B cell (primary cell): ENCODE results near the gene SGIP1. TPM values are rescaled to one million over a fixed set of nuclear protein-coding genes. Genes with fewer than 3 reads are reported as not detected.
A peak's percentile ranks its signal among the peaks of the same experiment; 100 is the strongest.

Experiments used
- ATAC-seq: fragments of 200-7000 bp; cut with Tn5 transposase; one replicate; pipeline ENCODE4 v1.10.0; 2021; ENCODE audit warnings: low read depth, mild to moderate bottlenecking, moderate number of reproducible peaks, moderate library complexity
- CTCF ChIA-PET: fragments of 350-600 bp; sonication (Branson Sonifier 250); formaldehyde crosslinking; loops from one replicate; lab custom pipeline; 2021; ENCODE audit warnings: antibody characterized with exemption, inconsistent platforms; lab: Charles Lee
- POLR2A ChIA-PET: fragments of 350-600 bp; sonication (Branson Sonifier 250); formaldehyde crosslinking; loops from one replicate; lab custom pipeline; 2021; ENCODE audit warnings: antibody characterized with exemption; lab: Charles Lee
- DNase-seq: peaks from one replicate; pipeline ENCODE4 v3.0.0; 2013
- H2AFZ ChIP-seq: 2 replicates; pipeline ENCODE4 v1.6.1; 2012; ENCODE audit warnings: mild to moderate bottlenecking, low read depth, low read length; ENCODE audit not compliant: insufficient read depth, poor library complexity, severe bottlenecking
- H3K27ac ChIP-seq, 2 donors: 1 replicate in 1 of 2; 2 replicates in 1 of 2; pipeline ENCODE4 v1.5.1; 2012 to 2013; ENCODE audit warnings: low read length in 2 of 2, mild to moderate bottlenecking in 2 of 2, moderate library complexity in 1 of 2
- H3K27me3 ChIP-seq, 4 experiments: fragments of 200-600 bp in 1 of 4; sonication (generic) in 1 of 4; replicated peaks in 1 of 4; 1 replicate in 2 of 4; 2 replicates in 2 of 4; pipeline versions ENCODE4 v1.6.1 to v1.7.0; 2013 to 2016; ENCODE audit warnings: low read length in 3 of 4, mild to moderate bottlenecking in 2 of 4, mixed read lengths in 1 of 4, moderate library complexity in 1 of 4; ENCODE audit not compliant: insufficient read depth in 4 of 4, control insufficient read depth in 3 of 4; ENCODE audit errors: control extremely low read depth in 1 of 4
- H3K36me3 ChIP-seq, 2 experiments: replicated peaks in 1 of 2; 1 replicate in 1 of 2; 2 replicates in 1 of 2; pipeline versions ENCODE4 v1.6.1 to v1.7.1; 2013; ENCODE audit warnings: low read length in 1 of 2; ENCODE audit not compliant: insufficient read depth in 2 of 2, control insufficient read depth in 1 of 2; ENCODE audit errors: control extremely low read depth in 1 of 2, extremely low read depth in 1 of 2
- H3K4me1 ChIP-seq, 2 donors: fragments of 200-600 bp in 1 of 2; sonication (generic) in 1 of 2; 1 replicate in 1 of 2; 2 replicates in 1 of 2; pipeline versions ENCODE4 v1.5.1 to v1.6.1; 2013 to 2017; ENCODE audit warnings: low read length in 2 of 2; ENCODE audit not compliant: control insufficient read depth in 2 of 2, insufficient read depth in 2 of 2
- H3K4me2 ChIP-seq: replicated peaks from 2 replicates; pipeline ENCODE3; 2012; ENCODE audit warnings: mild to moderate bottlenecking, low read depth, low read length; ENCODE audit not compliant: poor library complexity, severe bottlenecking
- H3K4me3 ChIP-seq, 5 experiments: fragments of 200-600 bp in 1 of 5; sonication (generic) in 1 of 5; 1 replicate in 3 of 5; 2 replicates in 2 of 5; pipeline versions ENCODE4 v1.5.1 to v1.7.0; 2011 to 2016; ENCODE audit warnings: low read length in 4 of 5, mild to moderate bottlenecking in 4 of 5, low read depth in 2 of 5, control low read depth in 1 of 5, moderate library complexity in 1 of 5; ENCODE audit not compliant: insufficient read depth in 1 of 5; ENCODE audit errors: control extremely low read depth in 1 of 5, extremely low read depth in 1 of 5
- H3K79me2 ChIP-seq: fragments of 200-600 bp; sonication (generic); one replicate; pipeline ENCODE4 v1.6.0; 2016; ENCODE audit warnings: low read length; ENCODE audit not compliant: control insufficient read depth, insufficient read depth
- H3K9ac ChIP-seq: fragments of 200-600 bp; sonication (generic); 2 replicates; pipeline ENCODE4 v1.6.1; 2017; ENCODE audit warnings: mild to moderate bottlenecking, low read length, moderate library complexity
- H3K9me3 ChIP-seq, 3 donors: one replicate each; pipeline versions ENCODE4 v1.6.1 to v1.7.1; 2013; ENCODE audit warnings: low read length in 2 of 3; ENCODE audit not compliant: control insufficient read depth in 2 of 3, insufficient read depth in 1 of 3; ENCODE audit errors: control extremely low read depth in 1 of 3
- H4K20me1 ChIP-seq: 2 replicates; pipeline ENCODE4 v1.6.0; 2012; ENCODE audit warnings: mild to moderate bottlenecking, low read length; ENCODE audit not compliant: insufficient read depth, control insufficient read depth, poor library complexity, severe bottlenecking
- H3K27ac Mint-ChIP-seq: one replicate; pipeline ENCODE4 v1.8.0; 2021; ENCODE audit warnings: mixed read lengths
- H3K27me3 Mint-ChIP-seq: one replicate; pipeline ENCODE4 v1.8.0; 2021; ENCODE audit warnings: mixed read lengths
- H3K4me1 Mint-ChIP-seq: one replicate; pipeline ENCODE4 v1.8.0; 2021; ENCODE audit warnings: mixed read lengths
- H3K4me3 Mint-ChIP-seq: one replicate; pipeline ENCODE4 v1.8.0; 2021; ENCODE audit warnings: mixed read lengths
- H3K9me3 Mint-ChIP-seq: one replicate; pipeline ENCODE4 v1.8.0; 2022; ENCODE audit warnings: mixed read lengths; ENCODE audit not compliant: insufficient read depth
- EZH2 ChIP-seq: IDR thresholded peaks from 2 replicates; pipeline ENCODE4 v1.6.1; 2012; ENCODE audit warnings: borderline replicate concordance, low read depth, mild to moderate bottlenecking, moderate library complexity, low read length; ENCODE audit not compliant: insufficient read depth, poor library complexity, severe bottlenecking
- WGBS: methylation state at CpG from one replicate; pipeline ENCODE4 v1.1.5; 2013; ENCODE audit warnings: missing lambda C conversion rate; ENCODE audit not compliant: insufficient coverage; 5-methylcytosine and 5-hydroxymethylcytosine counted together
- intact Hi-C: fragments of 100-400 bp; cut with micrococcal nuclease; formaldehyde crosslinking; loops from one replicate; pipeline ENCODE4 v1.10.0; 2022
- polyA plus RNA-seq: library from polyadenylated mRNA; depleted of rRNA; stranded (reverse); fragments of >200 nt; gene quantifications from 2 replicates; pipeline ENCODE4 v1.2.3, GENCODE V29; 2012
- total RNA-seq, 2 donors: library from RNA; stranded (reverse); fragments of 120-200 nt in 1 of 2; gene quantifications; 1 replicate in 1 of 2; 2 replicates in 1 of 2; pipeline versions ENCODE4 v1.2.3 to v1.2.4, GENCODE V29; 2013 to 2022
- TF ChIP-seq, protein P1 (sequence below): fragments of 200-600 bp; IDR thresholded peaks from one replicate; pipeline ENCODE4 v1.8.0; 2022; ENCODE audit warnings: antibody characterized with exemption, mild to moderate bottlenecking

SGIP1 gene
- total and polyA plus RNA-seq, 2 donors (not counting 1 experiment from before 2014, with no cell fraction given), result not detected

DNA sequence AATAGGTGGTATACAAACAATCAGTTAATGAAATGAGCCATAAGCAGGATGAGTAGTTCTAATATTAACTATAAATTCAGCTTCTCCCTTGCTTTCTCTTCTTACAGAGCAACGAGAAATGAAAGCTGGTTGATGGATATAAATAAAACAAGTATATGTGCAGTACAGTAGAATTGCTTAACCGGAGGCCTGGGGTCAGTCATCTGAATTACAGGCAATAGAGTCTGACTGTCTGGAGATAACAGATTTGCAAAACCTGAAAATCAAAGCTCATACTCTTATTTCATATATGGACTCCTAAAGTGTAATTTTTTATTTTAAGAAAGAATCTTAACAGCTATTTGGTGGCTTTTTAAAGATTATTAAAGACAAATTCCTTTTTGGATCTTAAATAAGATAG is 43.1 kb upstream of the SGIP1 start:
- Histone ChIP-seq H3K27me3 (no peaks in the 10 kb centered on the region), H3K4me2 (peak overlapping the region; percentile 52), H3K27ac (peak overlapping the region in 1 of 2 donors; percentile 68), H3K9ac (no peak overlapping the region), H4K20me1 (no peaks in the 10 kb centered on the region), H3K79me2 (no peaks in the 10 kb centered on the region), H3K36me3 (no peaks in the 10 kb centered on the region), H3K9me3 (no peaks in the 10 kb centered on the region), H3K4me3 (no peak overlapping the region), H3K4me1 (peaks cover 4 to 9% of the 10 kb centered on the region in 2 donors), H2AFZ (peak overlapping the region; percentile 28)
- peak; percentile 22 for DNase-seq
- TF ChIP-seq, protein P1, sequence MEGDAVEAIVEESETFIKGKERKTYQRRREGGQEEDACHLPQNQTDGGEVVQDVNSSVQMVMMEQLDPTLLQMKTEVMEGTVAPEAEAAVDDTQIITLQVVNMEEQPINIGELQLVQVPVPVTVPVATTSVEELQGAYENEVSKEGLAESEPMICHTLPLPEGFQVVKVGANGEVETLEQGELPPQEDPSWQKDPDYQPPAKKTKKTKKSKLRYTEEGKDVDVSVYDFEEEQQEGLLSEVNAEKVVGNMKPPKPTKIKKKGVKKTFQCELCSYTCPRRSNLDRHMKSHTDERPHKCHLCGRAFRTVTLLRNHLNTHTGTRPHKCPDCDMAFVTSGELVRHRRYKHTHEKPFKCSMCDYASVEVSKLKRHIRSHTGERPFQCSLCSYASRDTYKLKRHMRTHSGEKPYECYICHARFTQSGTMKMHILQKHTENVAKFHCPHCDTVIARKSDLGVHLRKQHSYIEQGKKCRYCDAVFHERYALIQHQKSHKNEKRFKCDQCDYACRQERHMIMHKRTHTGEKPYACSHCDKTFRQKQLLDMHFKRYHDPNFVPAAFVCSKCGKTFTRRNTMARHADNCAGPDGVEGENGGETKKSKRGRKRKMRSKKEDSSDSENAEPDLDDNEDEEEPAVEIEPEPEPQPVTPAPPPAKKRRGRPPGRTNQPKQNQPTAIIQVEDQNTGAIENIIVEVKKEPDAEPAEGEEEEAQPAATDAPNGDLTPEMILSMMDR, result no peak
- TF ChIP-seq EZH2, result no peak
- Mint-ChIP-seq H3K27me3 (peaks cover under 1% of the 10 kb centered on the region), H3K4me3 (no peak overlapping the region), H3K4me1 (peaks cover 12% of the 10 kb centered on the region), H3K9me3 (no peaks in the 10 kb centered on the region), H3K27ac (no peak overlapping the region)
- intact Hi-C loops, result no loop called here
- WGBS, result no CpG with 5 or more reads among the region's 2 CpGs
- no peak for ATAC-seq
- ChIA-PET CTCF (interaction anchor here (0.8 to 1.6 kb wide), 4 partner anchors 15 to 249 kb away, joined by 3 to 4 read pairs (median 3); no protein-coding TSS in a partner anchor), POLR2A (interaction anchor here (0.6 kb wide), 1 partner anchor 40 kb away, joined by 10 read pairs; no protein-coding TSS in a partner anchor)

DNA sequence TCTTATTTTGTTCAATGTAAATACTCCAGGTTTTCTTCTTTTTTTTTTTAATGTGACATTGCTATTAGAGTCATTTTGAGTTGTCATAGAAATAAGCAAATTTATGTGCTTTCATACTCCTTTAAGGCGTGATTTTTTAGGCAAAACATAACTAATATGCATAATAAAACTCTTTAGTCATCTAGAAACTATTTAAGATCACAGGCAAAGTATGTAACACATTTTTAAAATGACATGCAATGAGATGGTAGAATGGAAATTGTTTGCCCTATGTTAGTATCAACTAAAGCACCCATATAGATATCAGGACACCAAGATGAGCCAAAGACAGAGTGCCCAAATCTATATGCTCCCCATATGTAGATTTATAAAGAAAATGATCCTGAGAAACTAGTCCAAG is 41.5 kb upstream of the SGIP1 start:
- Histone ChIP-seq H3K79me2 (no peaks in the 10 kb centered on the region), H4K20me1 (no peaks in the 10 kb centered on the region), H3K9ac (no peak overlapping the region), H3K4me1 (peaks cover 4 to 9% of the 10 kb centered on the region in 2 donors), H3K9me3 (no peaks in the 10 kb centered on the region), H2AFZ (no peak overlapping the region), H3K4me3 (no peak overlapping the region), H3K27me3 (no peaks in the 10 kb centered on the region), H3K36me3 (no peaks in the 10 kb centered on the region), H3K4me2 (no peak overlapping the region), H3K27ac (no peak overlapping the region)
- no peak for TF ChIP-seq EZH2
- TF ChIP-seq, protein P1, result no peak
- Mint-ChIP-seq H3K27ac (no peak overlapping the region), H3K9me3 (no peaks in the 10 kb centered on the region), H3K4me1 (peaks cover 12% of the 10 kb centered on the region), H3K4me3 (no peak overlapping the region), H3K27me3 (peaks cover 12% of the 10 kb centered on the region)
- no peak for ATAC-seq
- ChIA-PET CTCF (no interaction called here), POLR2A (no interaction called here)
- DNase-seq, result no peak
- intact Hi-C loops, result no loop called here
- no CpG with 5 or more reads among the region's 1 CpG for WGBS
